G401 (cell line): ENCODE data around the gene AP3D1. TPM values are rescaled to one million over a fixed set of nuclear protein-coding genes. Genes with fewer than 3 reads are reported as not detected.

Source experiments
- DNase-seq: peaks from one replicate; pipeline ENCODE4 v3.0.0-alpha.2; 2015; ENCODE audit warnings: low spot score
- in situ Hi-C: cut with HindIII; loops from 2 replicates; pipeline ENCODE4 v1.10.0; 2016; ENCODE audit warnings: low sequenced_read_pairs, mixed read lengths
- total RNA-seq: library from RNA; depleted of rRNA; stranded (reverse); fragments of >200 nt; shearing (Covaris generic); gene quantifications from 2 replicates; pipeline ENCODE4 v1.2.3, GENCODE V29; 2014

AP3D1 gene
- total RNA-seq, 1 experiment from 2014 or later: 235 TPM

DNA sequence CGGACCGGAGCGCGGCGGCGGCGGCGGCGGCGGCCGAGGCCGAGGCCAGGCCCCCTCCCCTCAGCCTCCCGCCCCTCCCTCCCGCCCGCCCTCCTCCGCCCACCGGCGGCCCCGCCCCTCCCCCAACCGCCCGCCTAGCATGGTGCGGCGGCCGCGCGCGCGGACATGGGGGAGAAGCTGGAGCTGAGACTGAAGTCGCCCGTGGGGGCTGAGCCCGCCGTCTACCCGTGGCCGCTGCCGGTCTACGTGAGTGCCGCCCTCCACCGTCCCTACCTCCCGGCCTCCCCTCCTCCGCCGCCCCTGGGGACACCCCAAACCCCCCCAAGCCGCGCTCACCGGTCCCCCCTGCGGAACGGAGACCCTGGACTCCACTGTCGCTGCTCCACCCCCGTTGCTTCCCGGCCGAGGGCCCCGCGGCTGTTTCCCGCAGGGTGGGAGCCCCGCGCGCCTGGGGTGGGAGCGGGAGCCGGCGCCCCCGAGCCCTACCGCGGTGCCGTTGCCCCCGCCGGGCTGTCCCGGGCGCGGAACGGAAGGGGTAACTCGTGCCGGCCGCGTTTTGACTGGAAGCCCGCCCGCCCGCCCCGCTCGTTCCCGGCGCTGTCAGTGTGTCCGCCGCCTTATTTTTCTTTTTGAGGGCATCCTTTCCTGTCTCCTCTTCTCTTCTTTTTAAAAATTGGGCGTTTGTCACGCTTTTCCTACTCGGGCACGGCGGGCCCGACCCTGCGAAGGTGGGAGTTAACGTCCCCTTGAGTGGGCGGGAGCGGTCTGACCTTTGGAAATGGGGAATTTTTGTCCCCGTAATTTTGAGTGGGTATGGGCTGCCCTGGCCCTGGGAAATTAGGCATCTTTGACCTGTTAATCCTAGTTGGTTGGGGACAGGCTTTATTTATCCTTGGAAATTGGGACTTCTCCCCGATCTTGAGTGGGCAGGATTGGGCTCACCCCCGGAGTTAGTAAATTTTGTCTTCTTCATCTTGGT, 12.9 kb upstream of the AP3D1 start:
- in situ Hi-C loops: no loop called here
- no peak for DNase-seq

DNA sequence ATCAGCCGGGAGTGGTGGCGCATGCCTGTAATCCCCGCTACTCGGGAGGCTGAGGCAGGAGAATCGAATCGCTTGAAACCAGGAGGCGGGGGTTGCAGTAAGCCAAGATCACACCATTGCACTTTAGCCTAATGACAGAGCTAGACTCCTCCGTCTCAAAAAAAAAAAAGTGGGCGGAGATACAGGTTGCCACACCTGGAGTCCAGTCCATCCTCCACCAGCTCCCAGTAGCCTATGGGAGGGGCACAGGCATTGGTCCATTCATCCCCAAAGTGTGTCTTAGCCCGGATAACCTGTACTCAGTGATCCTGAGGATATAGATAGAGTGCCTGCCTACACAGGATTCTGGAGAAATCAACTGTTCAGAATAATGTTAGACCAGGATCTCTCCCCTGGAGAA, 9.0 kb upstream of the AP3D1 start:
- DNase-seq: no peak
- in situ Hi-C loops: no loop called here

DNA sequence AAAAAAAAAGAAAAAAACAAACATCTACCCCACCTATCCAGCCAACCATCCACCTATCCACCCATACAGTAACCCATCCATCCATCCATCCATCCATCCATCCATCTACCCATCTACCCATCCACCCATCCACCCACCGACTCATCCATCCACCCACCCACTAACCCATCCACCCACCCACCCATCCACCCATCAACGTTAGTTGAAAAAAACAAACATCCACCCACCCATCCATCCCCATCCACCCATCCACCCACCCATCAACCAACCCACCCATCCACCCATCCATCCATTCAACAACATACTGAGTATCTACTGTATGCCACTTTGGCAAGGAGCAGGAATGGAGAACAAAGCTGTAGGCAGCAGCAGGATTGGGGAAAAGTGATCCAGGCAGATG, 6.1 kb upstream of the AP3D1 start:
- in situ Hi-C loops: no loop called here

DNA sequence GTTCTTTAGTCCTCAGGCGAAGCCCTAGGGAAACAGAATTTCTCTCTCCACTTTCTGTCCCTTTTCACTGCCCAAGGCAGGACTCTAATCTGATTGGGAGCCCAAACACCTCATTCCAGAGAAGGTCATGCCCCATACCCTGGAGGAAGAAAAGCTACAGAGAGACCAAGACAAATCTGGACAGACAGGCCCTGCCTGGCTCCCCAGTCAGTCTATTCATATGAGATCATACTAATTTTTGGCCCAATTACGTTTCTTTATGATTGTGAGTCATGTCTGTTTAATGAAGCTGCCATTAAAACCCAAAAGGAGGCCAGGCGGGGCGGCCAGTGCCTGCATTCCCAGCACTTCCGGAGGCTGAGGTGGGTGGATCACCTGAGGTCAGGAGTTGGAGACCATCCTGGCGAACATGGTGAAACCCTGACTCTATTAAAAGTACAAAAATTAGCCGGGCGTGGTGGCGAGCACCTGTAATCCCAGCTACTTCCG, 3.3 kb upstream of the AP3D1 start:
- DNase-seq: no peak
- in situ Hi-C loops: no loop called here

More for the DNA sequence above, 6.1 kb upstream of the AP3D1 start:
- DNase-seq: no peak

DNA sequence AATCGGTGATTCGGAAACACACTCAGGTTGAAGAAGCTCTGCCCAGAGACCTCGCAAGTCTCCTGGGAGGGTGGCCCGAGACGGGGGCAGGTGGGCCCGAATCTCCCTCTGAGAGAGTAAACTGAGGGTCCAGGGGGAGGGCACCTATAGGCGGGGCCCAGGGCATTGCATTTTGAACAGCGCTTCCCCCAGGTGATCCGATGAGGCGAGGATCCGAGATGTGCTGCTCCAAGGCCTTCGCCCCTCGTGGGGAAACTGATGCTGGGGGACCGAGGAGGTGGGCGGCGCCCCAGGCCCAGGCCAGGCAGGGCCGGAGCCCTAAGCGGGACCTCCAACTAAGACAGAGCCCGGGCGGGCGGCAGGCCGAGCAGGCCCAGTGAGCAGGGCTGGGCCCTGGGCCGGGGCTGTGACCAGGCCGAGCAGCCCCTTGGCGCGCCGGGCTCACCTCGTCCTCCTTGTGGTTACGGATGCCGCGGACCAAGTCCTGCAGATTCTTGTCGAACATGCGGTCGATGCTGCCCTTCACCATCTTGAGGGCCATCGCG, 500 bp downstream of the AP3D1 start:
- no peak for DNase-seq
- in situ Hi-C loops: no loop called here

DNA sequence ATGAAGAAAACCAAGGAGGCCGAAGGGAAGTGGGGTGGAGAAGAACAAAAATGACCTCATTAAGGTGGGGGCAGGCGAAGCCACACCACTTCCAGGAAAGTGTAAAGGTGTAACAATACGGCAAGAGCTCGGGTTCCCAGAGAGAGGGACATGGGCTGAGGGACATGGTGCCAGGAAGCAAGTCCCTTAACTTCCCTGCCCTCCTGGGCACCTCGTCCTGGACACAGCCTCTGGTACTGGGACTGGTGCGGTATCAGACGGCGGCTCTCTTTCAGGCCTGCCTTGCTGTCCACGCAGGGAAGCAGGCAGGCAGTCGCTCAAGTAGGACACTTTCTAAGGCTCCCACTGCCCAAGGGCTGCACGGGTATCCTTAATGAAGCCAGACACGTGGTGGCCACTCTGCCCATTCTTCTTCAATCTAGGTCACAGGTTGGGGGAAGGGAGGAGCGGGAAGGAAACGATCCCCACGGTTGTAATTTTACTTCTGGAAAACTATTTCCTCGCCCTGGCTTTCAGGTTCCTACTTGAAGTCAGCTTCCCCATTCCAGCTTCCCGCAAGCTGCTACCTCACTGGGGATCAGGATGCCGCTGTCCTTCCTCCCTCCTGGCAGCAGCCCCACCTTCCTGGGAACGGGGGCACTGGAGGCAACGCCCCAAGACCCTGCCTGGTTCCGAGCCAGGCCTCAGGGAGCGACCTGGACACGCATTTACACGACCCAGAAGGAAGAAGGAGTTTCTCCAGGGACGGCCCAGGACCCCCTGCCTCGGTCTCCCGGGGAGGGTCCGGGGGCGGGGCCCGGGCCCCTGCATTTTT, 1.2 kb downstream of the AP3D1 start:
- no peak for DNase-seq
- in situ Hi-C loops: no loop called here

DNA sequence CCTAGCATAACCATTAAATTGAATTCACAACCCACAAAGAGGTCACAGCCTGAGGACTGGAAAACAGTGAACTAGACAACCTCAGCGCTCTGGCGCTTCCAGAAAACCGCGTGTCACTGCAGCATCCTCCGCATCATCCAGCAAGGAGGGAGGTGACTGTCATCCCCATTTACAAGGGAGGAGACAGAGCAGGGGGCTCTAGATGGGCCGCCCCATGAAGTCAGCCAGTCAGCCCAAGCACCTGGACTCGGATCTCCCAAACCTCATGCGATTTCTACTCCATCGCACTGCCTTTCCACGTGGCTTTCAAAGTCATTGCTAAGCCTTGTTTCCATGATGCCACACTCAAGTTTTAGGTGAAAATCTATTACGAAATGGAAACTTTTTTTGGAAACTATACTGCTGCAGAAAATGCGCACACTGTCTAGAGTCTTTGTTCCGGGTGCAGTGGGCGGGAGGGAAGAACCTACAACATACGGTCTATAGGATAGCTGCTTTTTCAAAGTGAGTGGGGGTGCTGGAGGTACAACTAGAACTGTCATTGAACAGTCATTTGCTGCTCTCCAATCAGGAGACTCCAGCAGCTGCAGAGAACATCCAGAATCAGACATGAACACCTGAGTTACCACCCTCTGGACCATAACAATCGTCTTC, 2.8 kb downstream of the AP3D1 start:
- DNase-seq: no peak
- in situ Hi-C loops: no loop called here

DNA sequence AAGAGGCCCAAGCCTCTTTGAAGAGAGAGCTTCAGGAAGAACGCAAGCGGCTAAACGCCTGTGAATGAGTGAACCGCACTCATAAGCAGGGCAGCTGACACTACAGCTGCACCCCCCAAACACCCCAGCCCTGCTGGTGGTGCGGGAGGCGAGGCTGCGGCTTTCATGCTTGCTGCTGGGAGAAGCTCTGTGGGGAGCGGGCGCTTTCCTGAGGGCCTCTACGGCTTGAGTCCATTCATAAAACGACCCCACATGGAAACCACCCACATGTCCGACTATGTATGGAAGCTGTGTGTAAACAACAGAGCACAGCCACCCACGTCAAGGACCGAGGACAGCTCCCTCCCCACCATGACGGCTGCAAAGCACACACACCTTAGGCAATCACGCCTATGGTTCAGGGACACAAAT, 5.5 kb downstream of the AP3D1 start:
- in situ Hi-C loops: no loop called here
- DNase-seq: no peak

DNA sequence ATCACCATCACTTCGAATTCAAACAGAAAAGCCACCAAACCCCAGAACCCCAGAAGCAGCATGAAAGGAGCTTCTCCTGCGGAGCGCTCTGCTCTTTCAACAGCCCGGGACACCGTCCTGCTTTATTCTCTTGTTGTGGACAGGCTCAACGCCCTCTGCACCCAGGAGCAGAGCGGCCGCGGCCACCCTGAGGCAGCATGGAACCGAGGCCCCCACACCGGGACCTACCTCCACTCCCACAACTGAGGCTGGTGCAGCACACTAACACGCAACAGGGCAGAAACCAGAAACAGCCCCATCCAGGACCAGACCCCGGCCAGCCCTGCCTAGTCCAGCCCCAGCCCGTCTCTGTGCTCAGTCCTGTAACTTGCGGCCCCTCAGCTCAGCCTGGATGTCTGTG, 7.2 kb downstream of the AP3D1 start:
- DNase-seq: no peak
- in situ Hi-C loops: no loop called here

DNA sequence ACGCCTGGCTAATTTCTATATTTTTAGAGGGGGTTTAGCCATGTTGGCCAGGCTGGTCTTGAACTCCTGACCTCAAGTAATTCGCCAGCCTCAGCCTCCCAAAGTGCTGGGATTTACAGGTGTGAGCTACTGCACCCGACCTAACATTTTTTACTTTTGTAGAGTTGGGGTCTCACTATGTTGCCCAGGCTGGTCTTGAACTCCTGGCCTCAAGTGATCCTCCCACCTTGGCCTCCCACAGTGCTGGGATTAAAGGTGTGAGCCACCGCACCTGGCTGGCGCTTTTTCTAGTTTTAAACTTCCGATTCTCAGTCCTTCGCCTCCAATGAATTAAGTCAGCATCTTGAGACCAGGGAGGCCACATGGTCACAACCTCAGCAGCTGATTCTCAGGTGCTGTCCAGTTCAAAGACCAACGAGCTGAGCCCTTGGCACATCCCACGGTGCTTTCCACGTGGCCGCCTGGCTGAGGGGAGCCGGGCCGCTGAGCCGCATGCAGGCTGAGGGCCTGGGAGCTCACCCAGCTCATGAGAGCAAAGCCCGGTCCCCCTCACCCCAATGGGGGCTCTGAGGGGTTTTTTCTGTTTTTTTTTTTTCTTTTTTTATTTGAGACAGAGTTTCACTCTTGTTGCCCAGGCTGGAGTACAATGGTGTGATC, 9.1 kb downstream of the AP3D1 start:
- in situ Hi-C loops: no loop called here
- no peak for DNase-seq

DNA sequence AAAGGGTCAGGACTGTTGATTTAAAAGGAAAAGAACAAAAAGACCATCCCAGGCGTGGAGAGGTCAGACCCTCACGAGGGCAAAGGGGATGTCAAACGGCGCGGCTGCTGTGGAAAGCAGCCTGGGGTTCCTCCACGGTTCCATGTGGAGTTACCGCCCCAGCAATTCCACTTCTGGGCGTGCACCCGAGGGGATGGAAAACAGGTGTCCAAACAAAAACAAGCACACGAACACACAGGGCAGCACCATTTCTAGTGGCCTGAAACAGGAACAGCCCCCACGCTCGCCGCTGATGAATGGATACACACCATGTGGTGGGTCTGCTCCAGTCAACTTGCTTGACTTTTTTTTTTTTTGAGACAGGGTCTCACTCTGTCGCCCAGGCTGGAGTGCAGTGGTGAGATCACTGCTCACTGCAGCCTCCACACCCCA, 11.2 kb downstream of the AP3D1 start:
- no peak for DNase-seq
- in situ Hi-C loops: no loop called here

DNA sequence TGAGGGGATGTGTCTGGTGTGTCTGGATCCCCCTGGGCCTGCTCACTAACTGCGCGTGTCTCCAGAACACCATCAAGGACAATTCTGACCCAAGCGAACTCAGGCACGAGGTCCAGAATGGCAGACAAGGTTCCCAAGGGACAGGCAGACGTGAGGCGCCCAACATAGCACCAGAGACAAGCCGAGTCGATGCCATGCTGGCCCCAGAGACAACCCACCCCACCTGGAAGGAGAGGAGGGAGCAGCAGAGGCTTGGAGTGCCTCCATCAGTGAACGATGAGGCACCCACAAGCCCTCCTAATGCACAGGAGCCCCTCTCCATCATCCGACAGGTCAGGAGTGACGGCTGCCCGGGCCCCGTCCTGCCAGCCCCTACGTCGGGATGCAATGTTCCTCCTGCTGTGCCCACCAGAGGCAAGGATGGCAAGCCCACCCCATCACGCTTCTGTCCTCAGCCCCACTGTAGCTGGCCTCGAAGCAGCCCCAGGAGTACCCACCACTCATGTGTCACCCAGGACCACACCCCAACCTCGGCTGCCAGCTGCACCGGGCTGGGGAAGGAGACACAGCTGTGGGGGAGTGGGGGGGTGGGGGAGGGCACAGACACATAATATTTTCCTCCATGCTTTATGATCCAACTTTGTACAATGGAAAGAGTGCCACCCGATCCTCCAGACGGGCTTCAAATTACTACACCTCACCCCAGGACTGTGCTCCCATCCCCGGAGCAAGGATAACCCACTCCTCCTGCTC, 11.8 kb downstream of the AP3D1 start:
- DNase-seq: no peak
- in situ Hi-C loops: no loop called here

DNA sequence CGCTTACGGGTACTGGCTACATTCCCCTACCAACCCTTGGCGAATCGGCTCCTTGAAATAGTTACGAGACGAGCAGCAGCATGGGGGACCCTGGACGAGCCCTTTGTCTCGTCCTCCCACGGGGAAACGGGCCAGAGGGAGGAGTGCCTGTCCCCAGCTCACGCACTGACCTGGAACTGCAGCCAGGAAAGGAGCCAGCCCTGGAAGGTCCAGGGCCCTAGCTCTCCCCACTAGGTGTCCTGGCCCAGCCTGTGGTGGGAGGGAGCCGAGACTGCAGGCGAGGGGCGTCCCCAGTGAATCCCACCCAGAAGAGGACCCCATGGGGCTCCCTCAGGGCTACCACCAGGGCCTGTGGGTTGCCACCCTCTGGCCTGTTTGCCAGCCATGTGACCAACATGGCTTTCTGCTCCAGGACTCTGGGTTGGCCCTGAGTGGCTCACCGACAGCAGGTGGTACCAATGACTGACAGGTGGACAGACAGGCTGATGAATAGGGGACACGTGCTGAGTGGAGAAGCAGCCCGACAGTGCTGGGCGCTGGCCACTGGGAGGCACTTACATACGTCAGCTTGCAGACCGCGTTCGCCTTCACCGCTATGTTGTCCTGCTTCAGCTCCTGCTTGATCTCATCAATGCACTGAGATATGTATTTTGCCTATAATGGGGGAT, 13.2 kb downstream of the AP3D1 start:
- in situ Hi-C loops: no loop called here
- peak; percentile 53 for DNase-seq

DNA sequence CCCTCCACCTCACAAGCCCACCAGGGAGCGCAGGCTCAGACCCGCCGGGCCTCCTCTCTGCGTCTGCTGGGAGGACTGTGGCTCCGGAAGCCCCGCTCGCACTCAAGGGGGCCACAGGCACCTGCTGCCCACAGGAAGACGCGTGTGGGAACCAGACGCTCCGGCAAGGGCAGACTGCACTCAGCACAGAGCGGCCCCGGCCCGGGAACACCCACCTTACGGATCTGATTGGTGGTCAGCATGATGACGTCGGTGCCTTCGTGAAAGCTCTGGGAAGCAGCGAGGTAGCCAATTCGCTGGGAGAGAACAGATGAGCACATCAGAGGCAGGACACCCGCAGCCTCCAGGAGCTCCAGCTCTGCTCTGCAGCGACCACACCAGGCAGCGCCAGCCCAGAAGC, 14.6 kb downstream of the AP3D1 start:
- in situ Hi-C loops: no loop called here
- DNase-seq: peak; percentile 36

DNA sequence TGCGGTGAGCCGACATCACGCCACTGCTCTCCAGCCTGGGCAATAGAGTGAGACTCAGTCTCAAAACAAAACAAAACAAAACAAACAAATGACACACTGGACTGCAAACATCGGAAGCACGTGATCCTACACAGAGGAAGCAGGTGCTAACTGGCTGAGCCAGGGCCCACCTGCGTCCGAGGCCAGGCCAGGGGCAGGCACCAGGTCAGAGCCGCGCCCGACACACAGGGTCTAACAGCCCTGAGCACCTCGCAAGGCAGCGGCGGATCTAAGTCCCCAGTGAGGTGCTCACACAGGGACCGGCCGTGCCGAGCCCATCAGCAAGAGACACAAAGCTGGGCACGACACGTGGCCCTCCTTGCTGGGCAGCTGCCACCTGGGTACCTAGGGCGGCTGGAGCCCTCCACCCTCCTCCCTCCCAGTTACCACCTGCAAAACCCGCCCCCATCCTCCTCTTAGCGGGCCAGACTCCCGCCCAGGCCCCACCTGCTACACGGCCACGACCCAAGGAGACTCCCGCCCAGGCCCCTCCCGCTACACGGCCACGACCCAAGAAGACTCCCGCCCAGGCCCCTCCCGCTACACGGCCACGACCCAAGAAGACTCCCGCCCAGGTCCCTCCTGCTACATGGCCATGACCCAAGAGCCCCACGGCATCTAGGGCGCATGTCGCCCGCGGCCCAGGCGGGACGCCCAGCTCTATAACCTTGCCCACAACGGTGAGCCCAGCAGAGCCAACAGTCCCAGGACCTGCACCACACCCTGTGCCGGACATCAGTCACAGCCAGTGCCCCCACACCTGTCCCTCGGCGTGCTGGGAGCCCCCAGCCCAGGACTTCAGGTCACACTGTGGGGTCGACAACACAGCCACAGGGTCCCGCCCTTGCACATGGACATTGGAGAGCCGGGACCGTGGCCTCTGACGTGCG, 15.6 kb downstream of the AP3D1 start:
- in situ Hi-C loops: no loop called here
- no peak for DNase-seq

DNA sequence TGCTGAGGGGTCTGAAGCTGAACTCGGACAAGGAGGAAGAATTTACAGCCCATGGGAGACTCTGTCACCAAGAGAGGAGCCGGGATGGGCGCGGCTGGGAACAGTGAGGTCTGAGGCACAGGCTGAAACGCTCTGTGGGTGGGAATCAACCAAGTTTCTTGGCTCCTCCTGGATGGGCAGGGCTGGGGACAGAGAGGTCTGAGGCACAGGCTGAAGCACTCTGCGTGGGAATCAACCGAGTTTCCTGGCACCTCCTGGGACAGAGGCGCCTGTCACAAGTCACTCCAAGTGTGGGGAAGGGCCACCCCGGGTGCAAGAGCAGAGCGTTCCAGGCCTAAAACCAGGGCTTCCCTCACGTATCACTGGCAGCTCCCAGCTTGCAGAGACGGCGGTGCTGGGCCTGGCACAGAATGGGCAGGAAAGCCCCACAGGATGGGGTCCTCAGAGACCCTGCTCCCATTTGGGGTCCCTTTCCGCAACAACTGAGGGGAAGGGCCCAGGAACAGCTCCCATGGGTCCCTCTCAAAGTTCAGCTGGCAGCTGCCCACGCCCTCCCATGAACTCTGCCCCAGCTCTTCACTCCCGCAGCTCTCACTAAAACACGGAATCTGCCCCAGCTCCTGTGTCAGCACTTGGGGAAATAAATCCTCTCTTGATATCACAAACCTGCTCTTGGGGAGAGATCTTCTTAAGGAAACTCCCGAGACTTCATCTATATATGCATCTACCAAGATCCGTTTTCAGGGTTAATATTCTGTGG, 18.5 kb downstream of the AP3D1 start:
- in situ Hi-C loops: no loop called here
- no peak for DNase-seq
